Stimulated activated CD8-positive, alpha-beta memory T cell treated with anti-CD3 and anti-CD28 coated beads, Interleukin-7, amount 100 ng/mL, for 24 hours (primary cell): Measurements from ENCODE around the gene MACF1.
"Not testable (repeated sequence)": the region's sequence is repeated elsewhere in the genome, so short reads cannot be mapped to it uniquely, and the experiment has no call there.

Experiments
- DNase-seq: peaks from one replicate; pipeline ENCODE4 v3.0.0-alpha.2; 2020; ENCODE audit warnings: low read depth

Gene MACF1

GRCh38 chr1:39418236-39418635 is 213.7 kb downstream of the MACF1 start:
- DNase-seq = no peak

GRCh38 chr1:39420493-39420892 is 216.0 kb downstream of the MACF1 start:
- DNase-seq = no peak

GRCh38 chr1:39422614-39423013 is 218.1 kb downstream of the MACF1 start:
- no peak for DNase-seq

- no peak for DNase-seq
These were observed 220.7 kb downstream of the MACF1 start for GRCh38 chr1:39425151-39425550.

DNA sequence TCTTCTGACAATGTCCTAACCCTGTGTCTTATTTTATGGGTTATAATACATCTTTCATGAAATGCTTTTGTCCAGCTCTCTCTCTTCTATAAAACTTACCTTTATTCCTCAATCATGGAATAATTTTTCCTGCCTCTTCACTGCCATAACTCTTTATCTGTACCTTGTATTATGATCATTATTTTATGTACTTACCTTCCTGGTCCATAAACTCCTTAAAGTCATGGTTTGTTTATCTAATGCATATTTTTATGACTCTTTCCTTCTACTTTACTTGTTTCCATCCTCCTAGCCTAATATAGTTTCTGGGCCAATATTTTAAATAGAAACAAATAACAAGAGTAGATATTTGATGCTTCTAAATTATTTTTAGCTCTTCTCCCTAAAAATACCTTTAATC is 221.1 kb downstream of the MACF1 start:
- DNase-seq = no peak

DNA sequence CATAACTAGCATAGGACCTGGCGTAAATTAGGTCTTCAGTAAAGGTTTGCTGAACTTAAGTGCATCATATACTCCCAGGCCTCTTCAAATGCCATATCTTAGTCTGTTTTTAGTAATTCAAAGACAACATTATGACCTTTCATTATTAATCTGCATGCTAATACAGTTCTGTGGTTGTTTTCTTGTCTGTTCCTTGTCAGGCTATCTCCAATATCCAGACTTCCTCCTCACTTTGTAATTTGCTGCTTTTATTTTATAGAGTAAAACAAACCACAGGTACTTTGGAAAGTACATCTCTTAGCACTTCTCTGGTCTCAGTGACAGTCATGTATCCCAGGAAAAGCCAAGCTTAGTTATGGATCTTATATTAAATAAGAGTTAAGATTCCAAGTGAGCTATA is 221.9 kb downstream of the MACF1 start:
- DNase-seq = no peak

DNA sequence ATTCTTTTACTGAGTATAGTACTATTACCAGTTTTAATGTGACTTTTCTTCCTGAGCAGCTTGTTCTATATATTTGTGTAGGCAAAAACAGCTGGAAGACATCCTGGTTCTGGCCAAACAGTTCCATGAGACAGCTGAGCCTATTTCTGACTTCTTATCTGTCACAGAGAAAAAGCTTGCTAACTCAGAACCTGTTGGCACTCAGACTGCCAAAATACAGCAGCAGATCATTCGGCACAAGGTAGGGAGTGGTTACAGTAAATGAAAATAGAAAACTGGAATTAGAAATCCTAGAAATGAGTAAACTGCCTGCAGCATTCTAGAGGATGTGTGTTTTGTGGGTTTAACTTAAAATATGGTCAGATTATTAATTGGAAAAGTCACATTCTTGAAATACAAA is 222.9 kb downstream of the MACF1 start:
- DNase-seq = no peak

DNA sequence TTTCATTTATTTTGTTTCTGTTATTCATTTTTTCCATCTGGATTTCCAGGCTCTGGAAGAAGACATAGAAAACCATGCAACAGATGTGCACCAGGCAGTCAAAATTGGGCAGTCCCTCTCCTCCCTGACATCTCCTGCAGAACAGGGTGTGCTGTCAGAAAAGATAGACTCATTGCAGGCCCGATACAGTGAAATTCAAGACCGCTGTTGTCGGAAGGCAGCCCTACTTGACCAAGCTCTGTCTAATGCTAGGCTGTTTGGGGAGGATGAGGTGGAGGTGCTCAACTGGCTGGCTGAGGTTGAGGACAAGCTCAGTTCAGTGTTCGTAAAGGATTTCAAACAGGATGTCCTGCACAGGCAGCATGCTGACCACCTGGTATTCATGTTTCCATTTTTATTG is 223.4 kb downstream of the MACF1 start:
- no peak for DNase-seq

- no peak for DNase-seq
These were observed 227.4 kb downstream of the MACF1 start for GRCh38 chr1:39431927-39432326.

GRCh38 chr1:39434797-39435395 is 230.4 kb downstream of the MACF1 start:
- DNase-seq = no peak

GRCh38 chr1:39435597-39435996 is 231.1 kb downstream of the MACF1 start:
- no peak for DNase-seq

DNA sequence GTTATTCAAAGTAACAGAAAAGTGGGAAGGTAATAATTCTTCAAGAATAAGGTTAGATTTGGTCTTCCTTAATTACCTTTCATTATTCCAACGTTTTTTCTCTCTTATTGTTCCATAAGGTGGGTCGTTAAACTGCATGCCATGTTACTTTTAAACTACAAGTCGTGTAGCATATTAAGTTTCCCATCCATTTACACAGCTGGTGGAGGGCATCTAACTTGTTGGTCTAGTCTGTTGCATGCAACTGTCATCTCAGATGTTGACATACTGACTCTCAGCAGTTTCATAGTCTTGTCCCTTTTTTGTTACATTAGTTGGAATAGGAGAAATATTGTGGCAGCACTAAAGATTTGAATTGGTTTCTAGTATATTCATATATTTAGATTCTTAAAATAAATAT is 232.3 kb downstream of the MACF1 start:
- DNase-seq = no peak

DNA sequence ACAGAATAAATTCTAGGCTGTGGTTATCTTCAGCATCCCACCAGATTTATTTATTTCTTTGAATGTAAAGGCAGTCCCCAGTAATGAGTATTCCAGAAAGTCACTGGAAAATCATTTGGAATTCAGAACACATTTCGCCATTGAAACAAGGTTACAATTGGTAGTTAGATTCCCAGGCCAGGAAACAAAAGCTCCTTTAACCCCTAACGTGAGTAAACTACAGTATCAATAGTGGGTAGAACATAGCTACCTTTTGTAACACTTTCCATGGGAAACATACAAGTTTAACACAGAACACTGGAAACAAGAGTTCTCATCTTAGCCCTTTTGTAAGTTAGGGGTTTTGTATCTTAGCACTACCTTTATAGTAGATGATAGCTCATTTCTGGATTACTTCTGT is 233.5 kb downstream of the MACF1 start:
- no peak for DNase-seq

GRCh38 chr1:39440856-39441255 is 236.4 kb downstream of the MACF1 start:
- no peak for DNase-seq

- DNase-seq = no peak
These were observed 237.3 kb downstream of the MACF1 start for GRCh38 chr1:39441797-39442196.

DNA sequence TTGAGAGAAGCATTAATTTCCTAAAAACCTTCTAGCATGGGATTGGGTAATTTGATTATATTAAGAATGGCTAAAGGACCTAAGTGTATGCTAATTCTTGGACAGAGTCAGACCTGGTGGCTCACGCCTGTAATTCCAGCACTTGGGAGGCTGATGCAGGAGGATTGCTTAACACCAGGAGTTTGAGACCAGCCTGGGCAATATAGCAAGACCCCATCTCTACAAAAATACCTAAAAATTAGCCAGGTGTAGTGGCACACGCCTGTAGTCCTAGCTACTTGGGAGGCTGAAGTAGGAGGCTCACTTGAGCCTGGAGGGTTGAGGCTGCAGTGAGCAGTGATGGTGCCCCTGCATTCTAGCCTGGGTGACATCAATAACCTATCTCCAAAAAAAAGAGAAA is 241.1 kb downstream of the MACF1 start:
- no peak for DNase-seq

DNA sequence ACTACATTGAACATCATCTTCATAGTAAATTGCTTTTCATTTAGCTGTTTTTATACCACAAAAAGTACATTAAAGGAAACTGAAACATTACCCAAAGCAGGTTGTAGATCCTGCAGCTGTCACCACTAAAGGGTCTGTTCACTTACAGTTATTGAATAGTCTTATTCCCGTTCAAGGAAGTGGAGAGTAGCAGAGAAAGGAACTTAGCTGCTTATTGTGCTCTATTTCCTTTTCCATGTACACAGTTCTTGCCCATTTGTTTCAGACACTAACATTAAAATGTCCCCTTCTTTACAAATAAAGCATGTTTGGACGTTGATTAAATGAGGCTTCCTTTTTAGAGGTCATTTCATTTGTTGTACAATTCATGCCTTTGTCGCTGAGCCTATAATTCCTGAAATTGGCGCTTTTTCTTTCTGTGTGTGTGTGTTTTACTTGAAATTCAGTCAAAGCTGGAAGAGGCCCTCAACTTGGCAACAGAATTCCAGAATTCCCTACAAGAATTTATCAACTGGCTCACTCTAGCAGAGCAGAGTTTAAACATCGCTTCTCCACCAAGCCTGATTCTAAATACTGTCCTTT is 242.6 kb downstream of the MACF1 start:
- DNase-seq = no peak

DNA sequence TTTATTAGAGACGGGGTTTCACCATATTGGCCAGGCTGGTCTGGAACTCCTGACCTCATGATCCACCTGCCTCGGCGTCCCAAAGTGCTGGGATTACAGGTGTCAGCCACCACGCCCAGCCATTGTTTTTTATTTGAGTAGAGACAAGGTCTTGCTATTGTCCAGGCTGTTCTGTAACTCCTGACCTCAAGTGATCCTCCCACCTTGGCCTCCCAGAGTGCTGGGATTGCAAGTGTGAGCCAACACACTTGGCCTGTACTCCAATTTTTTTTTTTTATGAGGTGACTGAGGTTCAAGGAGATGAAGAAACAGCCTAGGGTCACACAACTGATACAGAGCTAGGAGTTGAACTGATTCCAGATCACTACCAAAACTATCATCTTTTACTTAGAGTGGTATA is 245.5 kb downstream of the MACF1 start:
- not testable (repeated sequence) for DNase-seq

DNA sequence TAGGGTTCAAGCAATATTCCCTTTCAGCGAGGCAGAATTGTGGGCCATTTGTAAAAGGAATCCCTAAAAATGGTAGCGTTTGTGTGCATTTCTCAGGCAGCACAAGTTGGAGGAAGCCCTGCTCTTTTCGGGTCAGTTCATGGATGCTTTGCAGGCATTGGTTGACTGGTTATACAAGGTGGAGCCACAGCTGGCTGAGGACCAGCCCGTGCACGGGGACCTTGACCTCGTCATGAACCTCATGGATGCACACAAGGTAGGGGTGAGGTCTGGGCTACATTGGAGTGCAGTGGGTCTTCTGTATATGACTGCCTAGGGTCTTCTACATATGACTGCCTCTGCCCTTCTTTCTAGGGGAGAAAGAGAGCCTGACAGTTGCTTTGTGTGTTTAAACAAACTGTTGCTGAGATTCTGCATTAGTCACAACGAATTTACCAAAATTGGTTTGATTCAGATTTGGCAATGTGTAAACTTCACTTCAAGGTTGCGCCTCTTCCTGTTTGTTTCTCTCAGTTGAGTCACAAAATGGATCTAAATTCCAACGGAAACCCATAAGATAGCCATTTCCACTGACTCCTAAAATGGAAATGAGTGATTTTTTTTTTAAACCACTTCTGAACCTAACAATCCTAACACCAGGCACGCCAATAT is 246.6 kb downstream of the MACF1 start:
- no peak for DNase-seq

- DNase-seq = no peak
These were observed 247.6 kb downstream of the MACF1 start for GRCh38 chr1:39452081-39452480.

GRCh38 chr1:39452540-39452939 is 248.0 kb downstream of the MACF1 start:
- no peak for DNase-seq

- no peak for DNase-seq
These were observed 249.1 kb downstream of the MACF1 start for GRCh38 chr1:39453603-39454002.

DNA sequence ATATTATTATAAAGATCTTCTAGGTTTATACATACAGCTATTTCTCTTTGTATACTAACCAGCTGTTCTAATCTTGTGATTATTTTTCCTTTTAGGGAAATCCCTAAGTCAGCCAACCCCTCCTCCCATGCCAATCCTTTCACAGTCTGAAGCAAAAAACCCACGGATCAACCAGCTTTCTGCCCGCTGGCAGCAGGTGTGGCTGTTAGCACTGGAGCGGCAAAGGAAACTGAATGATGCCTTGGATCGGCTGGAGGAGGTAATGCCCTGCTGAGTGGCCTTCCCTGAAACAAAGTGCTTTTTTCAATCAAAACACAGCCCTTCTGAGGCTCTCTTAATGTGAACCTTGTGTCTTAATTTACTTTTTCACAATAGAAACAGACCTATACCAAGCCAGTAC is 254.5 kb downstream of the MACF1 start:
- no peak for DNase-seq

DNA sequence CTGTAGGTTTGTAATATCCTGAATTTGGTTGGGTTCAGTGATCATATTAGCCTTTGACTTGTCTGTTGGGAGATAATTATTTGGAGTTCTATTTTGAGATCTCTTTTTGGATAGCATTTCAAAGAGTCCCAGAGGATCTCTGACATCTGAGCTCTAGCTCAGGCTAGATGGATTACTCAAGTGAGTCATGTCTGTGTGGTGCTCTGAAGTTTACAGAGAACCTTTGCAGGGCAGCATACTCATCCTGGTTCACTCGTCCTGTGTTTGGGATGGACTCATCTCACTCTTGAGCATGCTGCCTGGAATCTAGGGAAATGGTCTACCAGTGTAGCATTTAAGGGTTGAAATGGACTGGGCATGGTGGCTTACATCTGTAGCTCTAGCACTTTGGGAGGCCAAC is 257.6 kb downstream of the MACF1 start:
- DNase-seq = no peak
